ENCODE data around the gene SRGAP3. TPM values are rescaled to one million over a fixed set of nuclear protein-coding genes. Genes with fewer than 3 reads are reported as not detected.

The SRGAP3 gene
- total RNA-seq, 4 donors from 2014 or later = 13.7 to 27.7 (median 18.5) TPM

DNA sequence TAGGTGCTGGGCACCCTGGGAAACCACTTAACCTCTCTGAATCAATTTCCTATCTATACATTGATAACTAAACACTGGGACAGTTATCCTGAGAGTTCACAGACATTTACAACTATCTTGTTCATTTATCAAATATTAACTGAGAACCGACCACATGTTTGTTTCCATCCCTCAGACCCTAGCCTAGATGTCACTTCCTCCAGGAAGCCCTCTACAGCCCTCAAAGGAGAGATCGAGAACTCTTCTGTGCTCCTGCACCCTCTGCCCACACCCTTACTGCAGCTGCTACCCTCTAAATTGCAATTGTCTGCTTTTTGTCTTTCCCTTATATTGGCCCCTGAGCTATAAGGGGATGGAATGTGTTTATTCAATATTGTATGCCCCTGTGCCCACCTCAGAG, 46.1 kb downstream of the SRGAP3 start:
- no peak overlapping the region for H3K4me3 ChIP-seq (ENCODE audit: low read depth, poor library complexity, severe bottlenecking)
- no peak for TF ChIP-seq POLR2A (IDR thresholded peaks at IDR 0.05)
- TF ChIP-seq, protein P1, sequence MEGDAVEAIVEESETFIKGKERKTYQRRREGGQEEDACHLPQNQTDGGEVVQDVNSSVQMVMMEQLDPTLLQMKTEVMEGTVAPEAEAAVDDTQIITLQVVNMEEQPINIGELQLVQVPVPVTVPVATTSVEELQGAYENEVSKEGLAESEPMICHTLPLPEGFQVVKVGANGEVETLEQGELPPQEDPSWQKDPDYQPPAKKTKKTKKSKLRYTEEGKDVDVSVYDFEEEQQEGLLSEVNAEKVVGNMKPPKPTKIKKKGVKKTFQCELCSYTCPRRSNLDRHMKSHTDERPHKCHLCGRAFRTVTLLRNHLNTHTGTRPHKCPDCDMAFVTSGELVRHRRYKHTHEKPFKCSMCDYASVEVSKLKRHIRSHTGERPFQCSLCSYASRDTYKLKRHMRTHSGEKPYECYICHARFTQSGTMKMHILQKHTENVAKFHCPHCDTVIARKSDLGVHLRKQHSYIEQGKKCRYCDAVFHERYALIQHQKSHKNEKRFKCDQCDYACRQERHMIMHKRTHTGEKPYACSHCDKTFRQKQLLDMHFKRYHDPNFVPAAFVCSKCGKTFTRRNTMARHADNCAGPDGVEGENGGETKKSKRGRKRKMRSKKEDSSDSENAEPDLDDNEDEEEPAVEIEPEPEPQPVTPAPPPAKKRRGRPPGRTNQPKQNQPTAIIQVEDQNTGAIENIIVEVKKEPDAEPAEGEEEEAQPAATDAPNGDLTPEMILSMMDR (IDR thresholded peaks at IDR 0.05) = no peak
- intact Hi-C loops (cut with DNase I; ENCODE audit: low total_unique reads) = no loop called here
- WGBS, 2 donors = 92% methylated on average over 2 of the region's 2 CpGs
- DNase-seq (ENCODE audit: low spot score in 2 of 2) = no peak

GRCh38 chr3:9202546-9202945, 46.9 kb downstream of the SRGAP3 start:
- DNase-seq (ENCODE audit: low spot score in 2 of 2) = peak in 1 of 2 donors; percentile 76
- no peak for TF ChIP-seq POLR2A (IDR thresholded peaks at IDR 0.05)
- TF ChIP-seq, protein P1 (IDR thresholded peaks at IDR 0.05) = no peak
- no peak overlapping the region for H3K4me3 ChIP-seq (ENCODE audit: low read depth, poor library complexity, severe bottlenecking)
- intact Hi-C loops (cut with DNase I; ENCODE audit: low total_unique reads) = no loop called here
- WGBS, 2 donors = 91 to 93% methylated on average over 4 of the region's 4 CpGs

DNA sequence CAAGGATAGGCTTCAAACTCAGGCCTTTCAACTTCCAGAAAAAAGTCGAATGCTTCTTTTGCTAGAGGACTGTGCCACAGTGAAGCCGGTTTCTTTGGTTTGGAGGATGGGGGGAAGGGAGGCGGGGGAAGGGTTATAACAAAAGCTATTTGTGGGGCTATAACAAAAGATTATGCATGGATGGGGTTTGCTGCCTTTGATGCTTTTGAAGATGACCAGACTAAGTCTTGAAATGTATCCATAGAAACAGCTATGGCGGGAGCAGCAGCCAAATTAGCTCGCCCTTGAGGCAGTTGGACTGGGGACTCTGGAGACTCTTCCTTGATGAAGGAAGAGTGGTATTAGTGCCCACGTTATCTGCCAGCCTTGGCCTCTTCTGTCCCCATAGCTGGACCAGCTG, 47.5 kb downstream of the SRGAP3 start:
- peak in 1 of 2 donors; percentile 14 for DNase-seq (ENCODE audit: low spot score in 2 of 2)
- intact Hi-C loops (cut with DNase I; ENCODE audit: low total_unique reads) = no loop called here
- H3K4me3 ChIP-seq (ENCODE audit: low read depth, poor library complexity, severe bottlenecking) = no peak overlapping the region
- WGBS, 2 donors = 87 to 92% methylated on average over 6 of the region's 6 CpGs
- TF ChIP-seq, protein P1 (IDR thresholded peaks at IDR 0.05) = no peak
- no peak for TF ChIP-seq POLR2A (IDR thresholded peaks at IDR 0.05)

GRCh38 chr3:9201266-9201665, 48.2 kb downstream of the SRGAP3 start:
- intact Hi-C loops (cut with DNase I; ENCODE audit: low total_unique reads) = no loop called here
- 57 to 74% methylated on average over 5 of the region's 5 CpGs for WGBS, 2 donors
- DNase-seq (ENCODE audit: low spot score in 2 of 2) = peak; percentile 35 to 86

GRCh38 chr3:9199775-9200174, 49.7 kb downstream of the SRGAP3 start:
- H3K4me3 ChIP-seq (ENCODE audit: low read depth, poor library complexity, severe bottlenecking) = no peak overlapping the region
- TF ChIP-seq POLR2A (IDR thresholded peaks at IDR 0.05) = no peak
- TF ChIP-seq, protein P1 (IDR thresholded peaks at IDR 0.05) = no peak
- DNase-seq (ENCODE audit: low spot score in 2 of 2) = peak in 1 of 2 donors; percentile 3
- 87 to 89% methylated on average over 3 of the region's 3 CpGs for WGBS, 2 donors
- intact Hi-C loops (cut with DNase I; ENCODE audit: low total_unique reads) = loop anchor here (5.0 kb wide), 1 partner anchor 1403 kb away; no protein-coding TSS in a partner anchor

More at GRCh38 chr3:9201266-9201665, 48.2 kb downstream of the SRGAP3 start:
- TF ChIP-seq, protein P1 (IDR thresholded peaks at IDR 0.05) = no peak
- TF ChIP-seq POLR2A (IDR thresholded peaks at IDR 0.05) = no peak
- no peak overlapping the region for H3K4me3 ChIP-seq (ENCODE audit: low read depth, poor library complexity, severe bottlenecking)

DNA sequence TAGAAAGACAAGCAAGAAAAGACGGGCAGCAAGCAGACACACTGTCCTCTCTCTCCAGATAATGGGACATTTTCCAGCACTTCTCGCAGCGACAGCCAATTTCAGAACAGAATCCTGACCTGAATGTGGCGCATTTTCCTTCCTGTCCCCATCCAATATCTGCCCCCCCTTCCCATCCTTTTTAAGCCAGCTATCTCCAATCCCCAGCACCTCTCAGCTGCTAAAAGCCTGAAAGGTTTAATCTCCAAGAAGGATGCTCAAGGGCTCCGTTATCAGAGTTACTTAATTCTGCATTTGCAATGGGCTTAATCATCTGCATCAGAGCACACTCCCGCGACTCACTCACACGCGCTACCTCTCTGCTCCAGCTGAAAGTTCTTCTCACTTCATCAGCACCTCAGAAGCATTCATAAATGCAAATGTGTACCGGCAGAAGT, 50.5 kb downstream of the SRGAP3 start:
- no peak for TF ChIP-seq POLR2A (IDR thresholded peaks at IDR 0.05)
- TF ChIP-seq, protein P1 (IDR thresholded peaks at IDR 0.05) = no peak
- no peak overlapping the region for H3K4me3 ChIP-seq (ENCODE audit: low read depth, poor library complexity, severe bottlenecking)
- DNase-seq (ENCODE audit: low spot score in 2 of 2) = peak in 1 of 2 donors; percentile 69
- 86 to 90% methylated on average over 10 of the region's 10 CpGs for WGBS, 2 donors
- intact Hi-C loops (cut with DNase I; ENCODE audit: low total_unique reads) = loop anchor here (5.0 kb wide), 1 partner anchor 1403 kb away; no protein-coding TSS in a partner anchor

Data from lower leg skin (tissue), 4 donors.